GM19468 (cell line): ENCODE measurements around the gene GRID1.

ENCODE experiments used
- ATAC-seq: cut with Tn5 transposase; IDR thresholded peaks from one replicate; pipeline ENCODE4 v1.9.1; 2021; ENCODE audit warnings: mild to moderate bottlenecking, moderate library complexity, moderate number of reproducible peaks; ENCODE audit not compliant: unreplicated experiment; ENCODE audit errors: extremely low read depth

Gene GRID1

GRCh38 chr10:86317949-86318725, 48.5 kb downstream of the GRID1 start:
- ATAC-seq = no peak

GRCh38 chr10:86316990-86317389, 49.6 kb downstream of the GRID1 start:
- ATAC-seq = no peak

- ATAC-seq = no peak
Observed at GRCh38 chr10:86316274-86316835, 50.2 kb downstream of the GRID1 start.

GRCh38 chr10:86315549-86315942, 51.0 kb downstream of the GRID1 start:
- ATAC-seq = no peak

GRCh38 chr10:86314616-86315548, 51.7 kb downstream of the GRID1 start:
- no peak for ATAC-seq

- ATAC-seq = no peak
Observed at GRCh38 chr10:86313621-86314041, 53.0 kb downstream of the GRID1 start.

- no peak for ATAC-seq
Observed at GRCh38 chr10:86312701-86313270, 53.8 kb downstream of the GRID1 start.

GRCh38 chr10:86311906-86312305, 54.7 kb downstream of the GRID1 start:
- no peak for ATAC-seq

GRCh38 chr10:86311190-86311589, 55.4 kb downstream of the GRID1 start:
- no peak for ATAC-seq

- no peak for ATAC-seq
Observed at GRCh38 chr10:86310702-86311101, 55.9 kb downstream of the GRID1 start.

GRCh38 chr10:86310291-86310690, 56.3 kb downstream of the GRID1 start:
- ATAC-seq = no peak

- ATAC-seq = no peak
Observed at GRCh38 chr10:86308056-86308455, 58.5 kb downstream of the GRID1 start.

GRCh38 chr10:86306628-86307278, 59.8 kb downstream of the GRID1 start:
- ATAC-seq = no peak

GRCh38 chr10:86305521-86305920, 61.1 kb downstream of the GRID1 start:
- no peak for ATAC-seq

- ATAC-seq = no peak
Observed at GRCh38 chr10:86304436-86304835, 62.2 kb downstream of the GRID1 start.

- no peak for ATAC-seq
Observed at GRCh38 chr10:86303626-86304025, 63.0 kb downstream of the GRID1 start.

- ATAC-seq = no peak
Observed at GRCh38 chr10:86301971-86302370, 64.6 kb downstream of the GRID1 start.

- ATAC-seq = no peak
Observed at GRCh38 chr10:86300931-86301830, 65.4 kb downstream of the GRID1 start.

GRCh38 chr10:86300399-86300925, 66.1 kb downstream of the GRID1 start:
- ATAC-seq = no peak
